SIG-M5 treated with dmso at 0.1 percent for 504 hours (cell line): ENCODE measurements around the gene CPNE2.
A peak's percentile ranks its signal among the peaks of the same experiment; 100 is the strongest.

Source experiments
- DNase-seq: peaks from one replicate; lab custom pipeline; 2025; ENCODE audit not compliant: unreplicated experiment; lab: John Stamatoyannopoulos, UW

CPNE2 gene

DNA sequence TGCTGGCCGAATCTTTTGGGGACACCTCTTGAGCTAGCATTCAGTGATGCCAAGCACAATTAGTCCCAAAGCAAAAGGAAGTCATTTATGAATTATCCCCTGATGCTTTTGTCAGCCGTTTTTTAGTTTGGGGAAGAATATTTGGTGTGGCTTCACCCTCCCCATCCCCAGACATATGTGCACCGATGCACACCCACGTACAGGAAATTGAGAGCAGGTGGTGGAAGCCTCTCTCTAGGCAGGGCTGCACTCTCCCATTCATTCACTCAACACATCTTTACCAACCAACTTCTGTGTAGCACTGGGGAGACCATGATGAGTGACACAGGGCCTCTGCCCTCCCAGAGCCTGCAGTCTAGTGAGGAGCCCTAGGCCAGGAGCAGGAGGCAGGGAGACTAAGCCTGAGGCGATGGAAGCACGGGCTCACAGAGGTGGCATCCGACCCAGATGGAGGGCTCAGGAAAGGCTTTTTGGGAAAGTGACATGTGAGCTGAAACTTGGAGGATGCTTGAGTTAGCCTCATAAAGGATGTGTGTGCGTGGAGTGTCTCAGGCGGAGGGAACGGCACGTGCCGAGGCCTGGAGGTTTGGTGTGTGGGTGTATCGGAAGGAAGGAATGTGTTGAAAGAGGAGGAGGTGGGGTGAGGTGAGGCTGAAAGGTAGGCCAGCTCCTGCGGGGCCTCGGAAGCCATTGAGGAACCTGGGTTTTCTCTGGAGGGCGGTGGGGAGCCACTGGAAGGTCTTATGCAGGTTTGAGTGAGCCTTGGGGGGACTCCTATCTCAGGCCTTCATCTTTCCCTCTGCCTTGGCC lies 49.6 kb downstream of the CPNE2 start:
- no peak for DNase-seq

DNA sequence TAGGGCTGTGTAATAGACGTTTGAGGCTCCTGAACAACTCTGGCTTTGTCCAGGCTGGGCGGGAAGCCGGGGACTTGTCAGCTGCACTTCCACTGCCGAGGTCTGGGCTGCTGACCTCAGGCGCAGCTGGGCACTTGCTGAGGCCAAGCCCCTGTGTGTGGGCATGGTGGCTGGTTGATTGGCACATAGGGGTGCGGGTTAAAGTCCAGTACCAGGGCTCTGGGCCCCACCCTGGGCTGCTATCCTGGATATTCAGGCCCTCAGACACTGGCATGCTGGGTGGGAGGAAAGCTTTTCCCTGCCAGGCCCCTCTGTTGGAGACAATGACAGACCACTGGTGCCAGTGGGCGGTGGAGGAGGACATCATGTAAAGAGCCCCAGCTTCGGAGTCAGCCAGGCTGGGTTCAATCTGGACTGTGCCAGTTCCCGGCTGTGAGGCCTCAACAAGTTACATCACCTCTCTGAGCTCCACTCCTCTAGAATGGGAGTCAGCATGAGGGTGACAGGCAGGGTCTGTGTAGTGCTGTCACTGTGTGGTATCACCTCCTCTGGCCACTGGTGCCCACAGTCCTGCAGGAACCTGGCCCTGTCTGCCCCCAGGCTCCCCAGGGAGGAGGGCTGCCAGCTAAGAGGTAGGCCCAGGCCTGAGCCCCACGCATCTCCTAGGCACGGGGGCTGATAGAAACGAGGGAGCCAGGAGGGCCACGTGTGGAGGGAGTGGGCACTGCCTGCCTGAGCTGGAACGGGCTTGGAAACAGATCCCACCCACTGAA lies 51.0 kb downstream of the CPNE2 start:
- DNase-seq = no peak

GRCh38 chr16:57144027-57144426 lies 51.6 kb downstream of the CPNE2 start:
- DNase-seq = no peak

- no peak for DNase-seq
Measured at GRCh38 chr16:57145046-57146021, 53.0 kb downstream of the CPNE2 start.

DNA sequence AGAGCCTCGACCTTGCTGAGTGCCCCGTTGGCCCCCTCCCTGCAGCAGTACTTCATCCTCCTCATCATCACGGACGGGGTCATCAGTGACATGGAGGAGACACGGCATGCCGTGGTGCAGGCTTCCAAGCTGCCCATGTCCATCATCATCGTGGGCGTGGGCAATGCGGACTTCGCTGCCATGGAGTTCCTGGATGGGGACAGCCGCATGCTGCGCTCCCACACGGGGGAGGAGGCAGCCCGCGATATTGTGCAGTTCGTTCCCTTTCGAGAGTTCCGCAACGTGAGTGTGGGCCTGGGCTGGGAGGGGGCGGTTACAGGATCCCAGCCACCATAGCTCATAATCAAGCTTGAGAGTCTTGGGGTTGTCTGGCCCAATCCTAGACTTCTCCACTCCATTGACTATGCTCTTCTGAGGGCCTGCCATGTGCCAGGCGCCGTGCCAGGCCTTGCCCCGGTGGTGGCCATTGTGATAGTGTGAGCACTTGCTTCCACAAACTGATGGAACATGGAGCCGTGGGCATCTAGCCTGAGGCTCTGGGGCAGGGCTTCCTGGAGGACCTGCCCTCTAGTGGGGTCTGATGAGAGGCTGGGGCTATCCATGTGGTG lies 53.8 kb downstream of the CPNE2 start:
- DNase-seq = no peak

GRCh38 chr16:57146735-57147134 lies 54.4 kb downstream of the CPNE2 start:
- no peak for DNase-seq

- DNase-seq = peak; percentile 4
Measured at GRCh38 chr16:57147381-57148221, 55.2 kb downstream of the CPNE2 start.

DNA sequence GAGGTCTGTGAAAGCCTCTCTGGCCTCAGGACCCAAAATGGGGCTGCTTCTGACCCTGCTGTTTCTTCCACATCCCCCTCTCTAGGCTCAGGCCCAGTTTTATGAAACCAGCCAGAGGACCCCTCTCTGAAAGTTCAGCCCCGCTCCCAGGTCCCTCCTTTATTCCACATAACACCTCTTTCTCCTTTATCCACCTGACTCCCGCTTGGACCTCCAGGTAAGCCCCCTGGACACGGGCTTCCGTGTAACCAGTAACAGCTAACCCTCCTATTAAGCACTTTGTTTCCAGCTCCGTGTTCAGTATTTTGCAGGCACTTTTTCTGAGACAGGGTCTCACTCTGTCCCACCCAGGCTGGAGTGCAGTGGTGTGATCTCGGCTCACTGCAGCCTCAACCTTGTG lies 56.1 kb downstream of the CPNE2 start:
- no peak for DNase-seq

DNA sequence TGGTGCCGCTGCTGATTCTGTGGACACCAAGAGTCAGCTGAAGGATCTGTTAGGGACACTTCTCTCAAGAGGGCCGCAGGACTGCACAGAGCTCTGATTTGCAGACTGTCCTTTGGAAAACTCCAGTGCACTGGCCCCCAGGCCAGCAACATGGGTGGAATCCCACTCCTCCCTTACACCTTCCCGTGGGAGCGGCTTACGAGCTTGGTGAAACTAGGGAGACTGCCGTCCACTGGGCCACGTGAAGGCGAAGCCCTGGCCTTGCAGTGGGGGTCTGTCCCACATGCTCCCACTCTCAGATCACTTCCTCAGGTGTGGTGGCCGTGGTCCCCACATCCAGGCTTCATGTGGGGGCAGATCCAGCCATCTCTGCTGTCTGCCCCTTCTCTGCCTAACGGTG lies 57.0 kb downstream of the CPNE2 start:
- DNase-seq = no peak

DNA sequence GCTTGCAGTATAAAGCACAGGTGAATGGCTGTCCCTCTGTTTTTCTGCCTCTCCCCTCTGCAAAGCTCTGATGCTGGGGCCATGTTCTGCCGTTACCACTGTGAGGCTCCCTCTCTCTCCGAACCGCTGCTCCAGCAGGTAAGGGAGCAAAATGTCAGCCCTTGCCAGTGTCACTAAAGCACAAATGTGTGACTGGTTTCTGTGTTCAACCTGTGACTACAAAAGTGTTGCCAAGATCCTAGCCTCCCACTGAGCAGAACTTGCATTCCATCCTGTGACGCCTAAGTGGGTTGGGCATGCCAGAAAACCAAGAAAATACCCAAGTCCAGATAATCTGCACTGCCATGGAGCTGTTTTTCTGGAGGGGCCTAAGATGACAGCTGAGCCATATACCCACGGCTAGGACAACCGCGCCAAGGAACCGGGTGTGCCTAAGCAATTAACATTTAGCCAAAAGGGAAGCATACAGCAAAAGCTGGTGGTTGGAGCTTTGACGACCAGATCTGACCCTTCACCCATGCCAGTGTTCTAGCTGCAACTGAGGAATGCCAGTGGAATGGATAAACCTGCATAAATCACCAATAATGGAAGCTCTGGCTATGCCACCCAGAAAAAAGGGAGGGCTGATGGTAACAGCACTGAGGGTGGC lies 58.4 kb downstream of the CPNE2 start:
- no peak for DNase-seq

- no peak for DNase-seq
Measured at GRCh38 chr16:57151369-57151768, 59.0 kb downstream of the CPNE2 start.

DNA sequence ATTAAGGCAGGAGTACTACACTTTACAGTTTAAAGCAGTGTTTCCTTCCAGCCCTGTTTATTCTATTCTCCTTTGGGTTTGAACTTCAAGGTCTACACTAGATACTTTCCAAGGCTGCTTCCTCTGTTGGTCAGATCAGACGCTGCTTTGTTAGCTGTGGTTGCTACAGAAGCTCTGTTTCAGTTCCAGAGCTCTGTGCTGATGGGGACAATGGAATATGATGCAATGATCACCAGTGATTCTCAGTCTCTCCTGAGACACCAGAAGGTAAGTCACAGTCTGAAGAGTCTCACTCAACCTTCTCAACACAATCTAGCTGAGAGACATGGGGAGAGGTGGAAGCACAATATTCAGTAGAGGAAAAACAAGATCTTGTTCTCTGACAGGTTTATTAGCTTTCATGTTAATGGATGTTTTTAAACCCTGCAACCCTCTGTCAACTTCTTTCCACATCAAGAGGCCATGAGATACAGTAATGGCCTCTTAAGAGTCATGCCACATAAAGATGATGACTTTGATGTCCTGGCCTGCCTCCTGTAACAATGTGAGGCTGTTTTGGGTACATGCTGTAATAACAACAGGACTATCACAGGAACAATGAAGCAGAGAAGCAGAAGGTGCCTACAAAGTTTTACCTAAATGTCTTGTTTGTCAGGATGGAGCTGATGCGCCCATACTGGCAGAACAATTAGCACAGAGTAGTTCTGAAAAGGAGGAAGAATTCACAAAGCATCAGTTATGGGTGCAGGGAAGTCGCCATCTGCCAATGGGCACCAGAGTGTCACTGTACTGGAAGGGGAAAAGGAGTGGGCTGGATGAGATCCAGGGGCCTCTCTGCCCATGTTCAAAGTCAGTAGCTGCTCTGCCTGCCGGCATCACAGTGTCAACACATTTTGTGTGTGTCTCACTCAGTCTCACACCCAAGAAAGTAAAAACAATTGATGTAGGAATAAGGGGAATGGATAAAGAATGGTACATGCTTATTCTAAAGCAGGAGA lies 60.0 kb downstream of the CPNE2 start:
- no peak for DNase-seq

GRCh38 chr16:57153841-57154240 lies 61.5 kb downstream of the CPNE2 start:
- no peak for DNase-seq

- DNase-seq = no peak
Measured at GRCh38 chr16:57155702-57156350, 63.4 kb downstream of the CPNE2 start.

DNA sequence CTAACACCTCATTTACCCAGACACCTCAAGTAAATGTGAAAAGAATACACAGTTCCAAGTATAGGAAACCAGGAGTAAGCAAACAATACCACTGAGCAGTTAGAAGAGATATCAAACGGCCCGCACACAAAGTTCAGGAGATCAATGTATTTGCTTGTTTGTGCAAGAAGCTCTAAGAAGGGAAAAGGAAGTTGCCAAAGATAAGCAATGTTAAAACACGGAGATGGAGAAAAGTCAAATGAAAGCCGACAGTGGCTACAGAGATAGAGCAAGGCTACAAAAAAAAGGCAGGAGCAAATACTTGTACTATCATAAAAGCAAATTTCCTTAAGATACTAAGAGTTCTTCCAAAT lies 63.9 kb downstream of the CPNE2 start:
- DNase-seq = no peak

DNA sequence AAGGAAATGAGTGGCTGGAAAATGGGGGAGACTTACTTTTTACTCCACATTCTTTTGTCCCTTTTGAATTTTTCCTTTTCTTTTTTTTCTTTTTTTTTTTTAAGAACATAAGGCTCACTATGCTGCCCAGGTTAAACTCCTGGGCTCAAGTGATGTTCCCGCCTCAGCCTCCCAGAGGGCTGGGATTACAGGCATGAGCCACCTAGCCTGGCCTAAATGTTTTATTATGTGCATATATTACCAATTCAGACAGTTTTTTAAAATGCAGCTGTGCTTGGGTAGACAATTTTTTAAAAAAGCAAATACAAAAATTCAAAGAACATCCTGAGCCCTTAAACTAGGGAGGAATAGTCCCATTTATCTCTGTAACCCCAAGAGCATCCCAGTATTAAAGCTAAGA lies 65.2 kb downstream of the CPNE2 start:
- no peak for DNase-seq

DNA sequence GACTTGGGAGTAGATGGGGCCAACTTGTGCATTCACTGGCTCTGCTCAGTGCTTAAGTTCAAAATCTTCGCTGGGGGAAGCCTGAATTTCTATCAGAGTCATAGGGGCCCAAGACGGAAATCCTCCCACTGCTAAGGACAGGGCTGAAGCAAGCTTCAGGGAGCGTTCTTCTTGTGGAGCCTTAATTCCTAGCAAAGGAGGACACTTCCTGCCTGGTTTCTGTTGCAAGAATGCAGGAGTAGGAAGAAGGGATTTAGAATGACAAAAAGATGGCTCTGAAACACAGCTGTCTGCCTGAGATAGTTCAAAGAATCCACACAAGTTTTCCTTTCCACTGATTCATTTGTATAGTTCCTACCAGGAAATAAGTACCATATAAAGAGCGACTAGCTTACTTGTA lies 67.1 kb downstream of the CPNE2 start:
- DNase-seq = no peak

GRCh38 chr16:57163842-57164241 lies 71.5 kb downstream of the CPNE2 start:
- DNase-seq = no peak
